8988T (cell line): Measurements from ENCODE around the gene IFIT3.
"Not testable (repeated sequence)": the region's sequence is repeated elsewhere in the genome, so short reads cannot be mapped to it uniquely, and the experiment has no call there.

Source experiments
- DNase-seq: peaks from one replicate; pipeline ENCODE4 v3.0.0; 2011

Gene IFIT3, protein sequence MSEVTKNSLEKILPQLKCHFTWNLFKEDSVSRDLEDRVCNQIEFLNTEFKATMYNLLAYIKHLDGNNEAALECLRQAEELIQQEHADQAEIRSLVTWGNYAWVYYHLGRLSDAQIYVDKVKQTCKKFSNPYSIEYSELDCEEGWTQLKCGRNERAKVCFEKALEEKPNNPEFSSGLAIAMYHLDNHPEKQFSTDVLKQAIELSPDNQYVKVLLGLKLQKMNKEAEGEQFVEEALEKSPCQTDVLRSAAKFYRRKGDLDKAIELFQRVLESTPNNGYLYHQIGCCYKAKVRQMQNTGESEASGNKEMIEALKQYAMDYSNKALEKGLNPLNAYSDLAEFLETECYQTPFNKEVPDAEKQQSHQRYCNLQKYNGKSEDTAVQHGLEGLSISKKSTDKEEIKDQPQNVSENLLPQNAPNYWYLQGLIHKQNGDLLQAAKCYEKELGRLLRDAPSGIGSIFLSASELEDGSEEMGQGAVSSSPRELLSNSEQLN

DNA sequence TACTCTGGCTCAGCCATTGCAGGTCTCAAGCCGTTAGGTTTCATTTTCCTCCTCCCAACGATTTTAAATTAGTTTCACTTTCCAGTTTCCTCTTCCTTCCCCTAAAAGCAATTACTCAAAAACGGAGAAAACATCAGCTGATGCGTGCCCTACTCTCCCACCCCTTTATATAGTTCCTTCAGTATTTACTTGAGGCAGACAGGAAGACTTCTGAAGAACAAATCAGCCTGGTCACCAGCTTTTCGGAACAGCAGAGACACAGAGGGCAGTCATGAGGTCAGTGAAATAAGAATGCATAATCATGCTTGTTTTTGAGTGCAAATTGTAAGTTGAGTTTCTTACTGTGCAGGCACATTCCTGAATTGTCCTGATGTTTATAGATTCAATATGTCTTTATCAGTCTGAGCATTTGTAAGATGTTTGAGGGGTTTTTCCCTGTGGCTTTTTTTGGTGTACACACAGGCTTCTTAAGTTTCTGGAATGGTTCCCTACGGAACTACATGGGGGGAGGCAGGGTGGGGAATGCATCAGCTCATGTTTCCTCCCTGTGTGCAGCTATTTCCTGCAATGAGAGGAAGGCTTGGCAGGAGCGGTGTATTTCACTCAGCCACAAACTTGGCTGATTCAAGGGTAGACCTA lies at the start of gene IFIT3:
Gene IFIT3 (plus strand): TSS at position 195 of the 639 bp plus-strand sequence. CDS start 77 bp downstream, at position 272.
- peak; percentile 34 for DNase-seq

DNA sequence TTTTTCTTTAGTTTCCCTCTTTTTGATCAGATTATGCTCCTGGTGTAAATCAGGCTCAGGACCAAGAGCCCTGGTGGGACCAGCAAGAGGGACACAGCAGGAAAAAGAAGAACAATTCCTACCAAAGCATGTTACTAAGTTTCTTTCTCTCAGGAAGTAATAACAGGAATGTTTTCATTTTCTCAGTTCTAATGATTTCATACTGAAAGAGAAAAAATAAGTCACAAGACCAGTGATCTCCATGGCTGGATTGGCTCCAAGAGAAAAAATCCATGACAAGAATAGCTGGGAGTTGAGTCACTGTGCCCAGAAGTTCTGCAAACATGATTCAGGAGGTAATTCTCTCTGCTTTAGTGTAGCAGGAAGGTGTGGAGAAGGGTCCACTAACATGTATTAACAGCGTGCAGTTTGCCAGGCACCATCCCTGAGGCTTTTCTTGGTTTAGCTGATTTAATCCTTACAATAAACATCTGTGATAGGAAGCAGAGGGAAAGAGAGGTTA lies 49.7 kb upstream of the IFIT3 start:
- peak; percentile 32 for DNase-seq

DNA sequence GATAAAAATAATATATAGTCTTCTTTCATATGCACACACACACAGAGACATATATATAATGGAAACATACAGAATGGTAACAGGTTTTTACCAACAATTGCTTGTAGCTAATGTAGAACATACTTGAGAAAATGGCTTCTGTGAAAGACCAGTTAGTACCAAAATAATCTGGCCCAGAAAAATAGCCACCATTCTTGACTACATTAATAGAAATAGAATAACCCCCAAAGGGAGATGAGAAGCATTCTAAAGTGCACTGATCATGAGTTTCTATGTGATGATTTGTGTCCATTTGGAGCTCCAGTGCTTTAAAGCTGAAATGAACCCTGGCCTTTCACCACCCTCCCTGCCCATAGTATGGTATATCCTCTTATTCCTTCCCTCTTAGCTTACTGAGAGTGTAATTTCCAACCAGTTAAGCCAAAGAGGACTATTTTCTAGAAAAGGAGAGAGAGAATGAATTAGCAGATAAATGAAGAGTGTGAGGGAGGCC lies 48.9 kb upstream of the IFIT3 start:
- DNase-seq = no peak

DNA sequence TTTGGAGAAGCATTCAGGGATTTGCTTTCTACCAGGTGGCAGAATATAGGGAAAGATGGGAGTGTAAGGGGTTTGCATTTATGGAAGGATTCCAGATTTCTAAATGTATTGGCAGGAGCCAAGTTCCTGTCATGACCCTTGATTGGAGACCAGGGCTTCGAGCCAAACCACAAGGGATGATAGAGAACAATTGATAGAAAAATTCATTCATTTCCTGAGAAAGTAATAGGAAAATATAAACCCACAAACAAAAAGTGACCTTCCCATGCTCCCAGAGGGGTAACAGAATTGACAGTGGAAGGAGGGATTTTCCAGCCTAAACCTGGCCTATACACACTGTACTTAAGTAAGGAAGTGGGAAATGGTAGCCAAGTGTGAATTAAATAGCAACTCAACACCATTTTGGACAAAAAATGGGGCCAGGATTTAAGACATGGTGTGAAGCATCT lies 48.4 kb upstream of the IFIT3 start:
- DNase-seq = no peak

DNA sequence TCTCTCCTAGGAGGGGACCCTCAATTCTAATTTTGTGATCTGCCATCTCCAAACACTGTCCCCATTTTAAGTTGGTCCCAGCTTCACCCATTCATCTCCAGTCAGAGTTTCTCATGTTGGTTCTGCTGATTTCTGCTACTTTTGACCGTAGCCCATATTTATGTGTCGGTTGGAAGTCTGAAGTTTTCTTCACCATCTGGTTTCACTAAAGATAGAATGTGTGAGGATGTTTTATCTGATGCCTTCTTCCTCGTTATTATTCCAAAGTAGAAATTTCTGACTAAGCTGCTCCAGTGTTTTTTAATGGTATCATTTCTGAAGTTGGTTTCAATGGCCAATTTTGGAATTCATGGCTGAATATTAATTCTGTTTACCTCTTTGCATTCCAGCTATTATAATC lies 47.3 kb upstream of the IFIT3 start:
- DNase-seq = no peak

DNA sequence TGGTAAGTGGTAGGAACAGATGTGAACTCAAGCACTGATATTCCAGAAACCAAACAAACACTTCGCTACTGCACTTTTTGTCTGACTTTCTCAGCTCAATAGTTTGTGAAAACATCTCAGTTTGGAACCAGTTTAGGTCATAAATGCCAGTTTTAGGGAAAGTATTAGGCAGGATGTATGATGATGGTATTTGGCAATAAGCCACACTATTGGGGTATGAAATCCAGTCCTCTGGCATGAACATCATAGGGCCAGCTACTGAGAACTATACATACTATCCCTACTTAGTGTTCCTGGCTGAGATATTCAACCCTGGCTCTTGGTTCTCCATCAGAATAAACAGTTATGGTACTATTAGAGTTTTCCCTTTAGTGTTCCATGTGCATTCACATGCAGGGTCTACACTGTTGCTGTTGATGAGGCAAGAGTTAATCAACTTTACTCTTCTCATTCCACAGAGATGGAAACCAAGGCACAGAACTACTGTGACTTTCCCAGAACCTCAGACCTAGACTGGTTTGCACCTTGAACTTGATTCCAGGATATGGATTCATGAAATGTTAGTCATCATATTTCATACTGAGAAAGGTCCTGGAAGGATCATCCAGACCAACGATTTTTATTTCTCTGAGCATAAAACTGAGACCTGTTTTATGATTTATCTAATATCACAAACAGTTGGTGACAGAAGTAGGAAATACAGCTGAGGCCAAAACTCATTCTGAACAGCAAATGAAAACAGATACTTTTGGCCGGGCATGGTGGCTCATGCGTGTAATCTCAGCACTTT lies 46.0 kb upstream of the IFIT3 start:
- no peak for DNase-seq

DNA sequence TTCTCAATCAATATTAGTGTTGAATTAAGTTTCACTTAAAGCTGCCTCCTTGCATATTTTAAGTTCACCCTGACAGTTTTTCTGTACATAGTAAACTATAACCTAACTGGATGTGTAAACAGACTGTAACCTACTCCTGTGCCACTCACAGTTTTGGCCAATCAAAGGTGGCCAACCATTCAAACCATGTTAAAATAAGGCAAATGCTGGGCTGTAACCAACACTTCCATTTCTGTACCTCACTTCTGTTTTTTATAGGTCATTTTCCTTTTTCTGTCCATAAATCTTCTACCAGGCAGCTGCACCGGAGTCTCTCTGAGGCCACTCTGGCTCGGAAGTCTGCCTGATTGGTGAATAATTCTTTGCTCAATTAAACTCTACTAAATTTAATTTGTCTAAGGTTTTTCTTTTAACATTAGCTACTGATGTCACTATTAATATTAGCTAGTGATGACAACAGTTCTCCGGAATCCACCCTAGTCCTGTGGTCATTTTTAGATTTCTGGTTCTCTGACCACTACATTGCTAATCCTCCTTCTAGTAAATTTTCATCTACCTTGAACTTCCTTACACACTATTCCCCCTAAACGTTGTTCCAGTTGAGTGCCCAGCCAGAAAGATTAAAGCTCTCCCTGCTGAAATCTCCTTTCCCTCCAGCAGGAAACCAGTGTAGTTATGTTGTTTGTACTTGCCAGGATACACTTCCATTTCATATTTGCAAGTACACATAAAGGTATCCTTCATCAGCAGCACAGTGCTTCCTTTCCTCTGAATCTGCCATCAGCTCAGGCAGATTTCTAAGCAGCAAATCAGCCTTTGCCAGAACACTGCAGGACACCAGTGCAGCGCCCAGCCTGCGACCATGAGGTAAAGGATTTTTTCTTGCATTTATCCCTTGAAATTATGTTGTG lies 44.5 kb upstream of the IFIT3 start:
- DNase-seq = no peak

DNA sequence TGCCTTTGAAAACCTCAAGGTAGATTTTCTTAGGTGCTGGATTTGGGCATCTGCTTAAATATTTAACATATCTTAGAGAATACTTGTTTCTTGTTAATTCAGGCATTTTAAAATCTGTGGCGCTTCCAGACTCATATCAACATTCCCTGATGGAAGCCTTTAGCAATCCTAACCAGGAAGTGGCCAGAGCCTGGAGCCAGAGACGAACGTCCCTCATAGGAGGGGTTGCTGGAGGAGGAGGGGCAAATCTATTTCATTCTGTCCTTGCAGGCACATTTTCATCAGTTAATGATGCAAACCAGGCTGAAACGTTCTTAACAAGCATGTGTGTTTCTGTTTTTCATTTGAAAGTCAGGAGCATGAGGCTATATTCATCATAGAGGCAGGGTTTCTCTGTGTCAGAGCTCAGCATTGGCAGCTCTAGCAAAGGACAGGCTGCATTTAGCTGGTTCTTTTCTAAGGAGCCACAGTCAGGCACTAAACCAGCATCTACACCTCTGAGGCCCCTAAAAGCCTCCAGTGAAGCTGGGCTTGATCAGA lies 43.8 kb upstream of the IFIT3 start:
- DNase-seq = no peak

DNA sequence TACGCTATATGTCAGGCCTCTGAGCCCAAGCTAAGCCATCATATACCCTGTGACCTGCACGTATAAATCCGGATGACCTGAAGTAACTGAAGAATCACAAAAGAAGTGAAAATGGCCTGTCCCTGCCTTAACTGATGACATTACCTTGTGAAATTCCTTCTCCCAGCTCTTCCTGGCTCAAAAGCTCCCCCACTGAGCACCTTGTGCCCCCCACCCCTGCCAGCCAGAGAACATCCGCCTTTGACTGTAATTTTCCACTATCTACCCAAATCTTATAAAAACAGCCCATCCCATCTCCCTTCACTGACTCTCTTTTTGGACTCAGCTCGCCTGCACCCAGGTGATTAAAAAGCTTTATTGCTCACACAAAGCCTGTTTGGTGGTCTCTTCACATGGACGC lies 43.1 kb upstream of the IFIT3 start:
- not testable (repeated sequence) for DNase-seq

DNA sequence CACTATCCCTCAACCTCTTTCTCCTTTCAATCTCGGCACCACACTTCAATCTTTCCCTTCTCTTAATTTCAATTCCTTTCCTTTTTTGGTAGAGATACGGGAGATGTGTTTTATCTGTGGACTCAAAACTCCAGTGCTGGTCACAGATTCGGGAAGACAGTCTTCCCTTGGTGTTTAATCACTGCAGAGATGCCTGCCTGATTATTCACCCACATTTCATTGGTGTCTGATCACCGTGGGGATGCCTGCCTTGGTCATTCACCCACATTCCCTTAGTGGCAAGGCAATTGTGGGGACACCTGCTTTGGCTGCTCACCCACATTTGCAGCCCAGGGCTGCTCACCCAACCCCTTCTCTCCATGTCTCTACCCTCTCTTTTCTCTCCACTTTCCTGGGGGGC lies 42.5 kb upstream of the IFIT3 start:
- not testable (repeated sequence) for DNase-seq

DNA sequence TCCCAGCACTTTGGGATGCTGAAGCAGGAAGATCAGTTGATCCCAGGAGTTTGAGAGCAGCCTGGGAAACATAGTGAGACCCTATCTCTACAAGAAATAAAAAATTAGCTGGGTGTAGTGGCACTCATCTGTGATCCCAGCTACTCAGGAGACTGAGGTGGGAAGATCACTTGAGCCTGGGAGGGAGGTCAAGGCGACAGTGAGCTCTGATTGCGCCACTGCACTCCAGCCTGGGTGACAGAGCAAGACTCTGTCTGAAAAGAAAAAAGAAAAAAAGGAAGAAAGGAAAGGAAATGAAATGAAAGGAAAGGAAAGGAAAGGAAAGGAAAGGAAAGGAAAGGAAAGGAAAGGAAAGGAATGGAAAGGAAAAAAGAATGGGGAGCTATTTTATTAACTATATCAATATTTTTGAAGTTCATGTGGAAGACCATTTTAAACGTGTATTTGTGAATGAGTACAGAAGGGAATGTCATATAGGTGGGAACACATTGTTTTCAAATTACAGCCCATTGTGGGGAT lies 33.0 kb upstream of the IFIT3 start:
- DNase-seq = no peak

DNA sequence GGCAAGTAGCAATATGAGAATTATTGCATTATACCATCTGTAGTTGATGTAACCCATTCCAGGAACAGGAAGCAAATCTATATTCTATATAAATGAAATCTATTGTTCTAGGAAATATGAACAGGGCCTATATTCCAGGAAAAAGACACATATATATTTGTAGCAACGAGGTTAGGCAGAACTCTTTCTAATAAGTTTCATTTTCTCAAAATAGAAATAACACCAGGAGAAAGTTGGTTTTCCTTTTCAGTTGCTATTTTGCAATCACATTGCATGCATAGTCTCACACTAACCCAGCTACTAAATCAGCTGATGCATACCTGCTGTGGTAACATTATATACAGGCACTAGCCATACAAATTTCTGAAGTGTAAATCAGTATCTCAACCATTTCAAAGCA lies 32.2 kb upstream of the IFIT3 start:
- DNase-seq = no peak

DNA sequence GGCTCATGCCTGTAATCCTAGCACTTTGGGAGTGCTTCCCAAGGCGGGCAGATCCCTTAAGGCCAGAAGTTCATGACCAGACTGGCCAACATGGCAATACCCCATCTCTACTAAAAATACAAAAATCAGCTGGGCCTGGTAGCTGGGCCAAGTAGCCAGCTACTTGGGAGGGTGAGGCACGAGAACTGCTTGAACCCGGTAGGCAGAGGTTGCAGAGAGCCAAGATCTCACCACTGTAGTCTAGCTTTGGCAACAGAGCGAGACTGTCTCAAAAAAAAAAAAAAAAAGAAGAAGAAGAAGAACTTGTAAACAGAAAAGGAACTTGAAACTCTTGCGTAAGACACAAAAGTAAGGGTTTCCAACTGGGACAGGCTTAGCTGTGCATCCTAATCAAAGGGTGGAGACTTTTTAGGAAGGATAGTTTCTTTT lies 31.6 kb upstream of the IFIT3 start:
- DNase-seq = no peak

DNA sequence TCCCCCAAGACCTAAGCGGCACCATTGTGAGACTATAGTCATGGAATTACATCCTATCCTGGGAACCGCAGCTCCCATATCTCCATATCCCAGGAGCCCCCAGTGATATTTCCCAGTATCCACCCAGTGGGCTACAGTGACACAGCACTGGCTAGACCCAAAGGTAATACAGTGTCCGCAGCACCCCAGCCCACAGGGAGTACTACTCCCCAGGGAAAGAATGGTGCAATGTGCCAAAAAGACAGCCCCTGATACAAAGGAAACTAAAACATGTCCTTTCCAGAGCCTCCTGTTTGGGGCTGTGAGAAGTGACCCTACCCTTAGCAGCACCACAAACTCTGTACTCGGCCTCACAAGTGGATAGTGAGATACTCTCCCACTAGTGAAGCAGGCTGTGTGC lies 30.4 kb upstream of the IFIT3 start:
- DNase-seq = no peak

DNA sequence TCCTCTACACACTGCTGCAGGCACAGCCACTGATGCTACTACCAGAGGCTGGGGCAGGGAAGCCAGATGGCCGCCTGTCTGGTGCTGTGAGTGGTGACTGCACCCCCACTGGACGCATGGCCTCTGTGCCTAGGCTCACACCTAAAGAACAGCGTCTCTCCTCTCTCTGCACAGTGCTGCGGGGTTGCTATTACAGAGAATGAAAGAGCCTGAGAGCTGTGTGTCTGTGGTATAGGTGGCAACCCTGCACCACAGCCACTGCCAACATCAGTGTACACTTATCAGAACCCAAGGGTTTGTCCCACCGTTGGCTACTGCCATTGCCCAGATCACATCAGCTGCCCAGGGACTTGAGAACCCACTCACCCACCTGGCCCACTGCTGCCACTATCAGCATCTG lies 30.0 kb upstream of the IFIT3 start:
- DNase-seq = no peak

DNA sequence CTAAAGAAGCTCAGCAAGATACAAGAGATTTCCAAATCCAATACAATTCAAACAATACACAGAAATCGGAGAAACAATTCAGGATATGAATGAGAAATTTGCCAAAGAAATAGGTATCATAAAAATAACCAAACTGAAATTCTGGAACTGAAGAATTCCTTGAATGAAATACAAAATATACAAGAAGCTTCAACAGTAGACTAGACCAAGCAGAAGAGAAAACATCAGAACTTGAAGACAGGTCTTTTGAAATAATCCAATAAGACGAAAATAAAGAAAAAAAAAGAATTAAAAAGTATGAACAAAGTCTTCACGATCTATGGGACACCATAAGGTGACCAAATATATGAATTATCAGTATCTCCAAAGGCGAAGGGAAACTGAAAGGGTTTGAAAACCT lies 28.8 kb upstream of the IFIT3 start:
- DNase-seq = no peak

DNA sequence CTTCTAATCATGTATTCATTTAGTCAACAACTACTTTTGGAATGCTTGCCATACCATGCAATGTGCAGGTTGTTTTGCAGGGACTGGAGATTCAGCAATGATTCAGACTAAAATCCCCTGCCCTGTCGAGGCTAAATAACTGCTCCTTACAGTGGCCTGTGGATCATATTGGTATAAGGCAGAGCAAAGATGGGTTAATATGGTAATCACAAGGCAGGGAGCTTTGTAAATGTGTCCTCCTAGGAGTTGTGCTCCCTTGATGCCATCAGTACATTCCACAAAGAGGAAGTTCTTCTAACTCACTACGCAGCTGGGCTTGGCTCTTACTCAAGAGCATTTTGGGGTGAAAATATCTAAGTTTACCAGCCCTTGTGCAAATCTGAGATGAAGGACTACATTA lies 26.6 kb upstream of the IFIT3 start:
- no peak for DNase-seq

DNA sequence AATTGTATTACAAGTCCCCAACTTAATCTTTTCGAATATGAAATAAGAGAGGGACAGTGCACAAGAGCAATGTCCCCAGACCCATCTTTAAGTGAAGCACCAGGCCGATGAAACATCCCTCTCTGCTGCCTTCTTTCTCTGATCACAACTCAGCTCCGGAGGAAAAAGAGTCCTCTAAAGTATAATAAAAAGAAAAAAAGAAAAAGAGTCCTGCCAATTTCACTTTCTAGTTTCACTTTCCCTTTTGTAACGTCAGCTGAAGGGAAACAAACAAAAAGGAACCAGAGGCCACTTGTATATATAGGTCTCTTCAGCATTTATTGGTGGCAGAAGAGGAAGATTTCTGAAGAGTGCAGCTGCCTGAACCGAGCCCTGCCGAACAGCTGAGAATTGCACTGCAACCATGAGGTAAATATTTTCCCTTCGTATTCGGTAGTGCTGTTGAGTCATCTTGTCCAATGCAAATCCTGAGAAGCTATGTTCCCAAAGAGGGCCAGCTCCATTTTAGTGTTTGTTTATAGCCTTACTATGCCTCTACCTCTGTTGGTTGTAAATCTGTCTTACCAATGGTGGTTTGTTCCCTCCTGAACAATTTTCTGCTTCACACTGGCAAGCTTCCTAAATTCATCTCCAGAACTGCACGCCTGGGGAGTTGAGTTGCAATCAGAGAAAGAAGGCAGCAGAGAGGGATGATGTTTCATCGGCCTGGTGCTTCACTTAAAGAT lies 25.9 kb upstream of the IFIT3 start, which contains the start of gene IFIT2:
Gene IFIT2 (plus strand): TSS at position 326 of the 725 bp plus-strand sequence. CDS start 78 bp downstream, at position 404.
- no peak for DNase-seq

DNA sequence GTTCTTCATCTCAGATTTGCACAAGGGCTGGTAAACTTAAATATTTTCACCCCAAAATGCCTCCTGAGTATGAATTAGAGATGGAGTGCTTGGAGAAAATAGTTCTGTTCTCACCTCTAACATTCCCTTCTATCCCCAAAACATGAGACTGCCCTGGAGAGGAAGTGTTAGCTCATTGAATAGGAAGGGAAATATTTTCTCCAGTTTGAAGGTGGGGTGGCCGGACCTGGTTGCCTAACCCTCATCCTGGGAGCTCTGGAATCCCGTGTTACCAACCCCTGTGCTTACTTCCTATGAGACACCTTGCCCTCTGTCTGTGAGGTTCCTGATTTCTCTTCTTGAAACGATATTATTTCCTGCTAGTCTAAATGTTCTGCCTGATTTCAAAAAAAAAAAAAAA lies 25.2 kb upstream of the IFIT3 start:
- no peak for DNase-seq

DNA sequence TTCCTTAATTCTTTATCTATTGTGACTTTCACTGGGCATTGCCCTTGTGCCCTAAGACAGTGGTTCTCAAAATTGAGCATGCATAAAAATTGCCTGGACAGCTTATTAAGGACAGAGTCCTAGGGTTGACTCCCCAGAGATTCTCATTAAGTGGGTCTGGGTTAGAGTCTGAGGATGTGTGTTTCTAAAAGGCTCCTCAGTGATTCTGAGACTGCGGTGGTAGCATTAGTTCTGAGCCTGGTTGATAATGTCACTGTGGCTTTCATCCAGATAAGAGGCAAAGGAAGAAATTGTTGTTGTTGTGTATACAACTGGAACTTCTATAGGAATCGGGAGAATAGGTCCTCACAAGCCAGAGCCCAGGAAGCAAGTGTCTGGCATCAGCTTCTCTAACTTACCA lies 24.6 kb upstream of the IFIT3 start:
- DNase-seq = no peak

DNA sequence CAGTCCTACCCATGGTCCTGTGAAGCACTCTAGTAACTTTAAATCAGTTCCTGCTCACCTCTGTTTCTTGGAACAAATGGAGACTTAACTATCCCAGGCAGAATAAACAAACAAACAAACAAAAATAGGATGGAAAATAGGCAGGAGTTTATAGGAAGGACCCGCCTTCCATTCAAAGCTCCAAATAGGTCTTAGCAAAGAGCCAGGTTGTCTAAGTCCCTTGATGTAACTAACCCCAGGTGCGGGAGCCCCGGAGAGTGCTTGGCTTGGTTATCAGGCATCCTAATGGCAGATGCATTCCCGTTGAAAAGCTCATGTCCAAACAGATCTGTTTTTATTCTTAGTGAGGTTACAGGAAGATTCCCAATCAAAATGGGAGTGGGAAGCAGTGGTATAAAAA lies 23.8 kb upstream of the IFIT3 start:
- DNase-seq = no peak
